Inflammatory macrophage treated with lipopolysaccharide for 4 hours (primary cell): Measurements from ENCODE around the gene LMBR1L.

ENCODE experiments used
- DNase-seq: peaks from one replicate; pipeline ENCODE4 v3.0.0-alpha.2; 2020

Gene LMBR1L

DNA sequence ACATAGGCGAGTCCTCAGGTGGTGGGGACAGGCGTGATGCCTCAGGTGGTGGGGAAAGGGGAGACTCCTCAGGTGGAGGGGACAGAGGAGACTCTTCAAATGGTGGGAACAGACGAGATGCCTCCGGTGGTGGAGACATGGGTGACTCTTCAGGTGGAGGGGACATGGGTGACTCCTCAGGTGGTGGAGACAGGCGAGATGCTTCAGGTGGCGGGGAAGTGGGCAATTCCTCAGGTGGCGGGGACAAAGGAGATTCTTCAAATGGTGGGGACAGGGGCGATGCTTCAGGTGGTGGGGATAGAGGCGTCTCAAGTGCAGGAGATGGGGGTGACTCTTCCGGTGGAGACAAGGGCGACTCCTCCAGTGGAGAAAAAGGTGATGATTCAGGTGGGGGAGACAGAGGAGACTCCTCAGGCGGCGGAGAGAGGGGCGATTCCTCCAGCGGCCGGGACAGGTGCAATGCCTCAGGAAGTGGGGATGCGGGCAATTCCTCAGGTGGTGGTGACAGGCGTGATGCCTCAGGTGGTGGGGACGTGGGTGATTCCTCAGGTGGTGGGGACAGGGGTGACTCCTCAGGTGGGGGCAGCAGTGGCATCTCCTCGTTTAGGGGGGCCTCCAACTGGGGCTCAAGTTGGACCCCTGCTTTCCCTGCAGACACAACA, 58.7 kb downstream of the LMBR1L start:
- no peak for DNase-seq

DNA sequence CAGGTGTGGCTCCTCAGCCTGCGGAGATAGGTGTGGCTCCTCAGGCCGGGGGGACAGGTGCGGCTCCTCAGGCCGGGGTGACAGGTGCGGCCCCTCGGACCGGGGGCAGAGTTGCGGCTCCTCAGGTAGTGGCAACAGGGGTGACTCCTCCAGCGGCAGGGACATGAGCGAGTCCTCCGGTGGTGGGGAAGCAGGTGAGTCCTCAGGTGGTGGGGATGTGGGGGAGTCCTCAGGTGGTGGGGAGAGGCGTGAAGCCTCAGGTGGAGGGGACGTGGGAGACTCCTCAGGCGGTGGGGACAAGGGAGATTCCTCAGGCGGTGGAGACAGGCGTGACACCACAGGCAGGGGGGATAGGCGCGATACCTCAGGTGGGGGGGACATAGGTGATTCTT, 59.3 kb downstream of the LMBR1L start:
- no peak for DNase-seq

- no peak for DNase-seq
Observed at GRCh38 chr12:49050507-49051372, 59.9 kb downstream of the LMBR1L start.

- no peak for DNase-seq
Observed at GRCh38 chr12:49049566-49050224, 61.0 kb downstream of the LMBR1L start.

DNA sequence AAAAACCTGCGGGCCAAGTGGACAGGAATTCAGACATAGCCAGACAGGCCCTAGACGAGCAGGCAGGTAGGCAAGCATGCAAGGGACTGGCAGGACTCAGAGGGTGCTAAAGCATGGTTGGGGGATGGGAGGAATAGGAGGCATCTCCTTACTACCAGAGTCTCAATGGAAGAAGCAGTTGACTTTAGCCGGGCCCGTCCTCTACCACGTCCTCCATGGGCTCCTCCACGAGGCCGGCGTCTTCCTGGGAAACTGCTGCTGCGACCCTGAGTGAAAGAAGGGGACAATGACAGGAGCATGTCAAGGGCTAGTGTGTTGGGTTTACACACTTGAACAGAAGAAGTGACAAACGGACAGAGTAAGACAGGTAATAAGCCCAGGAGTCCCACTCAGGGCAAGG, 61.7 kb downstream of the LMBR1L start:
- DNase-seq = no peak
